CD4-positive, alpha-beta T cell treated with Interleukin-10 for 1 hour (primary cell): ENCODE results near the gene SCN2B.
A peak's percentile ranks its signal among the peaks of the same experiment; 100 is the strongest.

Experiments
- DNase-seq: peaks from one replicate; pipeline ENCODE4 v3.0.0-alpha.2; 2020

The SCN2B gene

GRCh38 chr11:118152552-118153471 is 23.6 kb downstream of the SCN2B start, which contains the start of gene SCN4B:
SCN4B (minus strand) TSS chr11:118152823; CDS start chr11:118152673, 150 bp downstream.
- DNase-seq: no peak

DNA sequence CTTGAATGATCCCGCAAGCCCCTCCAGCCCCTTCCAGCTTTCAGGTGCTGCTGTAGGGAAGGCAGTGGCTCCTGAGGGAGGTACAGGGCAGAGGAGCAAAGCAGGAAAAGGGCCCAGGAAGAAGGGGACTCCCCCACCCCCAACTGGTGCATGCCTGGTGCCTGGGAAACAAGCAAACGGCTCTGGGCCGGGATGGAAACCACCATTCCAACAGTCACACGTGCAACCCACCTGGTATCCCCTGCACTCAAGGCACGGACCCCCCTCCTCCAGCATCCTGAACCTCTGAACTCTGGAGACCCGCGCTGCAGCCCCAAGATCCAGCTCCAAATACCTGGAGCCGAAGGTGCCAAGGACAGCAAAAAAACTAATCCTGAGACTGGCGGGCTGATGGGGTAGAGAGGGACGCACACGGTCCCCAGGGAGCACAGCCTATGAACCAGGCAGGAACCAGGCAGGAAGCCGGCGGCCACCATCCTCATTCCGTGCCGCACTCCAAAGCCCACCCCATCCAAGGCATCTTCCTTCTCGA is 24.4 kb downstream of the SCN2B start:
- DNase-seq: no peak

DNA sequence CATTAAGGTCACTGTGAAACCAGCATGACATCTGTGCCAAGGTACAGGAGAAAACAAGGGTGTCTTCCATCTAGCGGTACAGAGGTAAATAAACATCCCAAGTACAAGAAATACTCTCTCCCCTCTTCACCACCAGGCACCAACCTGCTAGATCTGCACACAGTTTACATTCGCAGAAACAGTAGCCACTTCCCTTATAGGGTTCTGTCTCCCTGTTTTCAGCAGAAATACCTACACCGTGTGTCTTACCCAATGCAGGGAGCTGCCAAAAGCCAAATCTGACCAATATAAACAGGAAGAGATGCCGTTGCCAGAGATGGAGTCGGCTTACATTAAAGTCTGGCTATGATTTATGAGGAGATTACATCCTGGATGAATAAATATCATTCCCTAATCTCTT is 25.0 kb downstream of the SCN2B start:
- no peak for DNase-seq

DNA sequence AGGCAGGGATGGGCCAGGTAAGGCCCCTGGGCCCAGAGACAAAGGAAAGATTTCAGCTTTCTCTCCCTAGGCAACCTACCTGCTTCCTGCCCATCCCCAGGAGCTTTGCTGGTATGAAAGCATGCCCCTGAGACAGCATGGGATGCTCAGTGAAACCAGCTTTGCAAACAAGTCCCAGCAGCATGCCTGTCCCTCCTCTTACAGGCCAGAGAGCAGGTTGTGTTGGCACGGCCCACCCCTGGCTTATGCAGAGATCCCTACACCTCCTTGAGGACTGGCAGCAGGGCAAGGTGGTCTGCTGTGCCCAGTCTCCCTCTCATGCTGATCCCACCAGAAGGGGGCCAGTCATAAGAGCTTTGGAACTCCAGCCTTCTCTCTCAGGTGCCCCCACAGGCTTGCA is 26.9 kb downstream of the SCN2B start:
- DNase-seq: no peak

- DNase-seq: no peak
Measured at GRCh38 chr11:118148856-118149255, 27.6 kb downstream of the SCN2B start.

- DNase-seq: no peak
Measured at GRCh38 chr11:118148240-118148639, 28.2 kb downstream of the SCN2B start.

DNA sequence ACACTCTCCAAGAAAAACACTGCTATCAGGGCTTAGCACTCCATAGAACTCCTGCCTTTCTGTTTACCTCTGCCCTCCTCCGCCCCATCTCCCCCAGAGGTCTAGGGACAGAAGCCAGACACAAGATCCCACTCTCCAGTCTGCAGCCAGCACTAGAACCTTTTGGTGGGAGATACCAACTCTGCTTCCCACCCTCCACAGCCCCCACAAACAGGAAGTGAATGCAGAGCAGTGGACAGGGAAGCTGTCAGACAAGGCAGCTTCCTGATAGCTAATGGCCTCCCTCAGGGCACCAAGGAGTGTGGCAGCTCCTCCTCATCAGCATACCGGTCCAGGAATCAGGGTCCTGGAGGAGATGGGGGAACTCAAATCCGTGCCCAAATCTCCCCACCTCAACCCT is 28.9 kb downstream of the SCN2B start:
- DNase-seq: no peak

- no peak for DNase-seq
Measured at GRCh38 chr11:118146554-118146953, 29.9 kb downstream of the SCN2B start.

GRCh38 chr11:118145285-118146227 is 30.9 kb downstream of the SCN2B start:
- DNase-seq: peak; percentile 90

DNA sequence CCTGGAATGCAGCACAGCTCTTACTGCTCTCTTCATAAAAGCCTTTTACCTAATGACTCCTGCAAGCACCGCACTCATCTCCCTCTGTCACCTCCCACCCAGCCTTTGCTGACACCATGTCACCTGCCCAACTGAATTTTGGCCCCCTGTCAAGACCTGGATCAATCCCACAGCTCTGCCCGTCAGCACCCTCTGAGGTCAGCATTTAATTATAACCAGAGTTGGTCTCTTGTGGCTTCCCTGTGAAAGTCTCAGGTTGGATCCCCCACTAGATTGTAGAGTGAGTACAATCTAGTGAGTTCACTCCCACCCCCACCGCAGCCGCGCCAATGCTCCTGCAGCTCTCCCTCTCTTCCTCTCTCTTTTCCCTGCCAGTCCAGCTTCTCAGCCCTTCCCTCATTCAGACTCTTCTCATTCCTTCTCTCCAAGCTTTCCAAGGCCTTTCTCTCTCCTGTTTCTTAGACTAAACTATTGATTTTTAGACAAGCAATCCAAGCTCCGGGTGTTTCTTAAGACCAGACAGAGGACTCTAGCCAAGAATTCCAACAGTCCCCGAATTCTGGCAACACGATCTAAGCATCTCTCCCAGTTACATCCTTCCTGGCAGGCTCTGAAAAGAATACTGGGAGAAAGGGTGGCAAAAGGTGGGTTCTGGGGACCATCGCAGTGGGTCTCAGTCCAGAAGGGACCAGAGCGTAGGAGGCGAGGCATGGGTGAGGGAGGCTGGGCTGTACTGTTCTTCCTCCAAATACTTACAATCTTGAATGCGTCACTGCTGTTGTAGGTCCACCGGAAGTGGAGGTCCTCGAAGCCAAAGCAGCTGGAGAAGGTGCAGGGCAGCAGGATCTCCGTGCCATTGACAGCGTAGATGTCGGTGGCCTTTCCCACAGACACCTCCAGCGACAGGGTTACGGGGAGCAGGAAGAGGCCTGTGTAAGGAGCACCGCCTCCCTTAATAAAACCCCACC is 31.9 kb downstream of the SCN2B start:
- DNase-seq: no peak

DNA sequence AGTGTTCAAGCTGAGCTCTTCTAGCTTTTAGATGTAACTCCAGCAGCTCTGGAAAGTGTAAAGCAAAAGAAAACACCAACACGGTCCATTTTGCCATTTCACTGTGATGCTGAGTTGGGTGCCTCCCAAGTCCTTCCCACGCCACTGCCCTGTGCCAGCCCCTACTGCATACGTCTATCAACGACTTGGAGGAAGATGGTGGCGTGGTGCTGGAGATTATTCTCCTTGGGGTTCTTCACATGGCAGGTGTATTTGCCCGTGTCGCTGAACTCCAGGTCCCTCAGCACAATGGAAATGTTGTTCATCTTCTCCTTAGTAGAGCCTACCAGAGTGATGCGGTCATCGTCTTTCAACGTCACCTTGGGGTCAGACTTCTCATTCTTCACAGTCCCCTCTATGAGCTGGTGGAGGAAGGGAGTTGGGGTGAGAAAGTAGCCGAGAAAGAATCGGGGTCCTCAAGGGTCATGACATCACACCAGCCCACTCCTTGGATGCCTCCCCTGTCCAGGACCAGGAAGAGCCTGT is 32.7 kb downstream of the SCN2B start:
- no peak for DNase-seq

GRCh38 chr11:118142809-118143208 is 33.6 kb downstream of the SCN2B start:
- DNase-seq: peak; percentile 12

DNA sequence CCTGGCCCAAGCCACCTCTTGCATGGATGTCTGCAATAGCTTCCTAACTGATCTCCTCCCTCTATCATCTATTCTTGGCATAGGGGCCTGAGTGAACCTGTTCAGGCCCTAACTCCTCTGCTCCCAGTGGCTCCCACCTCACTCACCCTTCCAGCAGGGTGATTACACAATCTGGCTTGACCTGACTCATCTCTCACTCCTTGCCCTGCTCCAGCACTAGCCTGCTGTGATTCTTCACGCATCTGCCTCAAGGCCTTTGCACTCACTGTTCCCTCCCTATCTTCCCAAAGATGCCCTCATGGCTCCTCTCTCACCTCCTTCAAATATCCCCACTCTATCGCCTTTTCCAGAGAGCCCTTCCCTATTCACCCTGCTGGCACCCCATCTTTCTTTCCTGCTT is 34.4 kb downstream of the SCN2B start:
- no peak for DNase-seq

DNA sequence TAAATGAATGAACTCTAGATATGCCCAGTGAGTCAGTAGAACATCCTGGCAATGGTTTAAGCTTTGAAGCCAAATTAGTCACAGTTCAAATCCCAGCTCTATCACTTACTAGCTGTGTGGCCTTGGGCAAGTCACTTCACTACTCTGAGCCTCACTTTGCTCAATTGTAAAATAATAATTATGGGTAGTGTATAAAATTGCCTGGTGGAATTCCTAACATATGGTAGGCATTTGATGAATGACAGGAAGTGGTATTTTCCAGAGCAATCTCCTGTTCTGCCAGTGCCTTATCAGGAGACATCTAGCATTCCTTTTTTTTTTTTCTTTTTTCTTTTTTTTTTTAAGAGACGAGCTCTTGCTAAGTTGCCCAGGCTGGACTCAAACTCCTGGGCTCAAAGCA is 36.9 kb downstream of the SCN2B start:
- no peak for DNase-seq

DNA sequence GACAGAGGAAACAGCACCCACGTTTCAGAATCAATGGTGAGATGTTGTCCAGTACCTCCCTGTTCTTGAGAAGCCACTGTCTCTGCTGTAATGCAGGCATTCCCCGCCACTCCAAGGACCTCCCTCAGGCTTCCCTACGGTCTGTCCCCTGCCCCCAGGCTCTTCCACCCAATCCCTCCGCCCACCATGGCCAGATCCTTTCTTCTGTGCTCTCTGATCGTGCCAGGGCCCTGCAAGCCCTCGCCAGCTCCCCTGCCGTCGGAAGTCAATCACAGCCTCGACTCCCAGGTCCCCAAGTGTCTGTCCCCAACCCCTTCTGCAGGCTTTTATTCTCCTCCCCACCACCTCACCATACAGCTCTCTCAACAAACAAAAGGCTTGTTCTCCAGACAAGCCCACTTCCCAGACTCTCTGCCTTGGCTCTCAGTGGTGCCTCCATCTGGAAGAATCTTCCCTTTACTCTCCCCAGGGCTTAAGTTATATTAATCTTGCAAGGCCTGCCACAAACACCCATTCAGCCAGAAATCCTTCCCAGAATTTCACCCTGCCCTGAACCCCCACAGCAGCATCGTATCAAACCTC is 37.5 kb downstream of the SCN2B start:
- no peak for DNase-seq

DNA sequence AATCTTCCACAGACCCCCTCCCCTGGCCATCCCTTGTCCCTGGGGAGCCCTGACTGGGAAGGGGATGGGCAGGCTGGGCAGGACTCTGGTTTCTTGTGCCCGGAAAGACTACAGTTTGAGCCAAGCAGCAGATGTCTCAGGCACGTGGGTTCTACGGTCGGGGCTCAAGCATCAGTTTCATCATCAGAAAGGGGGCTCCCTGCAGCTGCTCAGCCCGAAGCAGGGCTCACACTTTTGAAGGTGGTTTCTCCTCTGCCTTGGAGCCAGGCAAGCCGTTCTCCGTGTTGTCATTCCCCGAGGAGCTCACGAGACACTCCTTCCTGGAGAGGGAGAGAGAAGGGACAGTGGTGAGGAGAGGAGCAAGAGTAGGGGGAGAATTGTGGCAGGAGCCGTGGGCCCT is 39.6 kb downstream of the SCN2B start:
- no peak for DNase-seq

- DNase-seq: no peak
Measured at GRCh38 chr11:118136341-118136740, 40.1 kb downstream of the SCN2B start.

DNA sequence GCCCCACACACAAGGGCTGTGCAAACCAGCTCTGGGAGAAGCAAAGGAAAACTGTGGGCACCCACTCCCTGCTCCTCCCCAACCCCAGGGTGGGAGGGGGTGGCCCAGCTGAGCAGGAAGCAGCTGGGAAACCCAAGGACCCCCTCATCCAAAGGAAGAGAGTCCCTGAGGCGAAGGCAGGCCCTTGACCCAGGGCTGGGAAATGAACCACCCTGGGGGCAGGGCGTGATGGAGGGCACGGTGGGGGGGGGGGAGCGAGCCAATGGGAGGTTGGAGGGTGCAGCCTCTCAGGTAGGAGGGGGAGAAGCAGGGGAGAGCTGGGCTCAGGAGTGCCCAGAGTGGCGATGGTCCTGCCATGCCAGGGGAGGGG is 40.7 kb downstream of the SCN2B start:
- DNase-seq: no peak

DNA sequence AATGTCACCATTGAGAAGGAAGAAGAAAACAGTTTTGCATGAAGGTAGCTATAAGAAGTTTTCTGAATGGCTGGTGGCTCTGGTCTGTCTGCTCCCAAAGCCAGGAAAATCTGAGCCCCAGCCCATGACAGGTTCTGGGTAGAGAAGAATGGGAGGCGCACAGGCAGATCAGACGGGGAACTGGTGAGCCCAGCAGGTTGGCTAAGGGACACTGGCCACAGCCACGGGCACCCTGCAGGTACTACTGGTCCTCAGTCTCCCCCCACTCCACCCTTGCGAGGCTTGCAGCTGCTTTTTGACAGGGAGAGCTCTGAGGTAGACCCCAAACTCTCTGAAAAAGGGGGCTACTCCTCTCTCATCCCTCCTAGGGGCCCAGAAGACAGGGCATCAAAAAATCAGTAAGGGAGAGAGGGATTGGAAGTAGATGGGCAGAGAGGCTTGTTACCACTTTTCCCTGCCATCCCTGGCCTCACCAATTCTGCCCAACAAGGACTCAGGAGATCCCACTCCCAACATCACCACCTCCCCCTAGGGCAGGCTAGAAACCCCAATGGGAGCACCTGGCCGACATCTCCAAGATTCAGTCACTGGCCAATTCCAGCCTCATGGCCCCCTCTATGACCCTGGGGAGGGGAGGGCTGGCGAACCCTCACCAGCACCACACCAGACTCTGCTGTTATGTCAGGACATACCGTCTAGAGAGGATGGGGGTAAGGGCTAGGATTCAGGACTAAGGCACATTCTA is 41.2 kb downstream of the SCN2B start:
- no peak for DNase-seq

DNA sequence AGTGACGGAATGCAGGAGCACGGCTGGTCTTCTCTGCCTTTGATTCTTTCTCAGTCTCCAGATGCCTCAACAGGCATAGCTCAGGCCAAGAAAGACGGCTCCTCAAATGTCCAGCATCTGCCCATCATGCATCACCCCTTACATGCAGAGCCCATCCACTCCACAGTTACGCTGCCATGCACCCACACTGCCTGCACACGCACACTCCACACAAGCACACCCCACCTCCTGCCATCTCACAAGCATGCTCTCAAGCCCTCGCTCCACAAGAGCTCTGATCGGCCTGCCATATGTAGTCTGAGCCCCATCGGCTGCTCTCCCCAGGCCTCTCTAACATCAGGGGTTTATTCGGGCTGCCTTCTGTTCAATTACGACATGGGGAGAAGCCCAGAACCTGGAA is 42.6 kb downstream of the SCN2B start:
- DNase-seq: no peak
